ENCODE measurements around the gene IL18RAP.

Gene IL18RAP

GRCh38 chr2:102460467-102460866 lies 37.5 kb downstream of the IL18RAP start:
- peak; percentile 5 for DNase-seq (ENCODE audit: low spot score)

GRCh38 chr2:102461188-102461587 lies 38.2 kb downstream of the IL18RAP start:
- DNase-seq (ENCODE audit: low spot score), result no peak

- no peak for DNase-seq (ENCODE audit: low spot score)
Measured at GRCh38 chr2:102463160-102463559, 40.2 kb downstream of the IL18RAP start.

DNA sequence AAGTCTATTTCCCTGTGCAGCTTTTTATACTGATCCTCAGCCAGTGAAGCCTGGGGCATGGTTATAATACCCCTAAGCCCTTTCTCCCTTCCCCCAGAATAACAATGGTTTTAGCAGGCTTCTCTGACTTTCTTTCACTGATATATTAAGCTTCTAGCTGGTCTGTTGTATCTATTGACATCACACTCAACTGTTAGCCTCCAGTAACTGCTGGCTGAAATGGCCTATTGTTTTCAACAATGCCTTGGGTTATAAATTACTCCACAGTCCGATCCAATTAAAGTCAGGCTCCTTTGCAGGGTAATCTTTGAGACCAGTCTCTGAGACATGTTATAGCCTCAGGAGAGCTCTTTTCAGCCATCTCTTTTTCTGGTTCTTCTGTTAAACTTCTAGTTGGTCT lies 47.2 kb downstream of the IL18RAP start:
- no peak for DNase-seq (ENCODE audit: low spot score)

DNA sequence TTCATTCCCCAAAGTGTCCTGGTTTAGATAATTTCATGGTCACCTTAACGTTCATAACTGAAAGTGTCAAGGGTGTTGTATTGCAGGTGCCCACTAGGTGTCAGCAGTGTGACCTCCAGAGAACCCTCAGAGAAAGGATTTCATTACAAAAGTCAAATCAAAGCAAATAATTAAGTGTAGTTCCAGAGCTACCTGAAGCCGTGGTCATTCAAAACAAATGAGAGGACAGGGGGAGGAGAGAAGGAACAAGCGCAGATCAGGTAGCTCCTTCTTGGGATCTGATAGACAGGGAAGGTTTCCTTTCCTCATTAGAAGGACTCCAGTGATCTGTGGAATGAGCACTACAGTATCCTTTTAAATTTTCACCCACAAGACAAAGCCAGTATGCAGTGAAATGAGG lies 50.1 kb downstream of the IL18RAP start, which contains the start of gene SLC9A4:
TSS of gene SLC9A4 (plus strand) at position 207 of the 400 bp plus-strand sequence. CDS start 534 bp downstream, outside the sequence.
- DNase-seq (ENCODE audit: low spot score), result peak; percentile 41

DNA sequence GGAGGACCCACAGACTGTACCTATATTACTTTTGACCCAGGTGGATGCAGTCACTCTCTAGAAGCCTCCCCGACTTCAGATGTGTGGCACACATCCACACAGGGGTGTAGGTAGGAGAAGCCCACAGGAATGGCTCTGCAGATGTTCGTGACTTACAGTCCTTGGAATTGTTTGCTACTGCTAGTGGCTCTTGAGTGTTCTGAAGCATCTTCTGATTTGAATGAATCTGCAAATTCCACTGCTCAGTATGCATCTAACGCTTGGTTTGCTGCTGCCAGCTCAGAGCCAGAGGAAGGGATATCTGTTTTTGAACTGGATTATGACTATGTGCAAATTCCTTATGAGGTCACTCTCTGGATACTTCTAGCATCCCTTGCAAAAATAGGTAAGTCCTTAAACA lies 50.7 kb downstream of the IL18RAP start:
- no peak for DNase-seq (ENCODE audit: low spot score)

- DNase-seq (ENCODE audit: low spot score), result no peak
Measured at GRCh38 chr2:102474785-102475184, 51.8 kb downstream of the IL18RAP start.

- no peak for DNase-seq (ENCODE audit: low spot score)
Measured at GRCh38 chr2:102478686-102479470, 55.9 kb downstream of the IL18RAP start.

DNA sequence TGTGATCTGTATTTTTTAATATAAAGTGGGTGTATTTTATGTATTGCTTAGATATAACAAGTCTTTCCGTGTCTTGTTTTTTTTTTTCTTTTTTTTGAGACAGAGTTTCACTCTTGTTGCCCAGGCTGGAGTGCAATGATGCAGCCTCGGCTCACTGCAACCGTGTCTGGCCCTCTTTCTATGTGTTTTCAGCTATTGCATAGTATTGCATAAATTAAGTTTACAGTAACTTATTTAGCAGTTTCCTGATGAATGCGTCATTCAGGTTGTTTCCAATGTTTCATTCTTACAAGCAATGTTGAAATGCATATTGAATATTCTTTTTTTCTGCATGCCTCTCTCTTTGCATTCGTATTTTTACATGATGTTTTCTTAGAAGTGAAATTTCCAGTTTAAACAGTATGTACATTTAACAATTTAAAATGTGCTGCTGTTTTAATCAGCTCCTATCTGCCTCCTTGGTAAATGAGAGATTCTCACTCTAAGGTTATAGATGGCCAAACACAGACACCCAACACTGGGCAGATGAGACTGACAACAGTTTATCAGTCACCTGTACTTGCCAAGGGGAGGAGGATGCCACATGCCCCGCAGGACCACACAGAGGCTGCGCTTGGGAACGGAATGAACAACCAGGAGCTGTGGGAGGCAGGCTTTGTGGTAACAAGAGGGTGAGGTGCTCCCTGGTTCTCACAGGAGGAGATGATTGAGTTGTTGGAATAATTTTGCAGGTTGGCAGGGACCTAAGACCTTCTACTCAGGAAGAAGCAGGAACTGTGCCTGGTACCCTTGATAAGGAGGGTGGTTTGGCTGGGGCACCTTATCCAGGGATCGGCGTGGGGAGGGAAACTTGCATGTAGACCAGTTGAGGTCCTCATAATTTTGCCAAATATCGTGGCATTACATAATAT lies 57.6 kb downstream of the IL18RAP start:
- DNase-seq (ENCODE audit: low spot score), result no peak

- no peak for DNase-seq (ENCODE audit: low spot score)
Measured at GRCh38 chr2:102481931-102482330, 59.0 kb downstream of the IL18RAP start.

- DNase-seq (ENCODE audit: low spot score), result no peak
Measured at GRCh38 chr2:102483086-102483485, 60.1 kb downstream of the IL18RAP start.

DNA sequence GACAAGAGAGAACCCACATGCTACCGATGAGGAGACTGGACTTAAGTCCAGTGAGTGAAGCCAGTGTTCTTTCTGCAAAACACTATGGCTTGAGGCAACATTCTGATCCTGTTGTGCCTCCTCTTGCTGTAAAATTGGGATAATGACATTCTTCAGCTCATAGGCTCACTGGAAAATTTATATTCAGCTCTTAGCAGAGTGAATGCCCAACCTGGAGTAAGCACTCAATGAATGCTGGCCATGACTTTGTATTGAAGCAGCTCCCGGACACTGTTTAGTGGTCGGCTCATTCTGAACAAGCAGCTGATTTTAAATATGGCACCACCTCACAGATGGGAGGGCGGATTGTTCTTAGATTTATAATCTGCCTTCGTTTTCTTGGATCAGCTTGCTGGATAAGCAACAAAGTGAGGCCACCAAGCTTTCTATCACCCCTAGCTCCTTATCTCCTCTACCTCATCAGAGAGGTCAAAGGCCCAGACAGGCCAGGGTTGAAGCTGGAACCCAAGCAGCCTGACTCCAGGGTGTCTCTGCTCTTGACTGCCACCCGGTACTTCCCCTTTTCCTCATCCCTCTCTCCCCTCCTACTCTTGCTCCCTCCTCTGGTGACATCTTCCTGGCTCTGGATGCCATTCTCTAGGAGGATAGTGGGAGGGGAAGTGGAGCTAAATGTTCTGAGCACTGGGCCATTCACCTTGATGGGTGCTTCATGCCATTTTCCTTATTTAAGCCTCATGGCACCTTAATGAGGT lies 61.5 kb downstream of the IL18RAP start:
- DNase-seq (ENCODE audit: low spot score), result no peak

DNA sequence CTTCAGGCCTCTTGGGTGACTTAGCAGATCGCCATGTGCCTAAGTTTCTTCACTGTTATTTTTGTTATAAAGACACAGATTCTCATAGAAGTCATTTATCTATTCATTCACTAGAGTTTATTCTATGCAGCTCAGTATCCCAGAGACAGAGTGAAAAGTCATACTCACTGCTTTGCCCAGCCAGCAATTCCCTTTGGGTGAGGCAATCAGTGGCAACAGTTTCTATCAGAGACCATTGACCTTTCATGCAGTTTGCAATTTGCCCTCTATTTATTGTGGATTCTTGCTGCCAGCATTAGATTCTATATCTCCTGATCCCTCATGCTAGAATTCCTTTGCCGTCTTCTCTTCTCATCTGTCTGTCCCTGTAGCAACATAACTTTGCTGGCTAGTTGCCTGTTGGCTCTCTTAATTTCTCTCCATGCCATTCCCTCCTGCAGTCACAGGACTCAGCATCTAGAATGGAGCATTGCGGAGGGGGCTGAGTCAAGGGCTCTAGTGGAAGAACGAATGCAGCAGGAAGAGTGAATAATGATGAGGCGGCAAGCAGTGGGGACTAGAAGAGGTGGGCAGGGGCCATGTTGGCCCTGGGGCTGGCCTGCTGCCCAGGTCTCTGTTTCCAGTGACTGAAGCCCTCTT lies 62.3 kb downstream of the IL18RAP start:
- no peak for DNase-seq (ENCODE audit: low spot score)

GRCh38 chr2:102486941-102487702 lies 64.2 kb downstream of the IL18RAP start:
- no peak for DNase-seq (ENCODE audit: low spot score)

DNA sequence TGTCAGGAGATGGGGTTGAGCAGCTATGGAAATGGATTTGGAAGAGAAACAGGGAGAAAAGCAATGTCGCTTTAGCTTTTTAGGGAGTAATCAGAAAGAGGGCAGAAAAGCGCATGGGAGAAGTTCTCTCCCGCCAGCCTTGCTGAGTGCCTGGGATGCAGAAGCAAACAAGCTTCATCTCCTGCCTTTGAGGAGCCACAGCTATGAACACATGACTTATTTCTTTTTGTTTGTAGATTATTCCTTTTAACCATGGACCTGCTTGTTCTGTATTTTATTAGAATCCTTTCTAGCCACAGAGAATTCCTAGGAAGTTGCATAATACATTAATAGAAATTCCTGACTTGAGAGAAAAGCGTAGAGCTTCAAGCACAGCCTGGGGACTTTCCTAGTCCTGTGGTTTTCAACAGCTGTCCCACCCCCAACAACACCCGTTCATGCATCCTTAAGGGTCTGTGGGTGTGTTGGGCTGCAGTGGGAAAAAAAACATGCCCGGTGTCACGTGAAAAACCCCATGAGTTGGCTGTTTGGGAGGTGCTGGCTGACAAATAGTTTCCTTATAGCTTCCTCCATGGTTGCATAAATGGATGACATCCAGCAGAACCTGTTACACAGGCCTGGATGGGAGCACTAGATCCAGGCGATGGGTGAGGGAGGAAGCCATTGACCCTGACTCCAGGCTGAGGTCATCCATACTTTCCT lies 65.0 kb downstream of the IL18RAP start:
- no peak for DNase-seq (ENCODE audit: low spot score)

- no peak for DNase-seq (ENCODE audit: low spot score)
Measured at GRCh38 chr2:102489646-102490045, 66.7 kb downstream of the IL18RAP start.

DNA sequence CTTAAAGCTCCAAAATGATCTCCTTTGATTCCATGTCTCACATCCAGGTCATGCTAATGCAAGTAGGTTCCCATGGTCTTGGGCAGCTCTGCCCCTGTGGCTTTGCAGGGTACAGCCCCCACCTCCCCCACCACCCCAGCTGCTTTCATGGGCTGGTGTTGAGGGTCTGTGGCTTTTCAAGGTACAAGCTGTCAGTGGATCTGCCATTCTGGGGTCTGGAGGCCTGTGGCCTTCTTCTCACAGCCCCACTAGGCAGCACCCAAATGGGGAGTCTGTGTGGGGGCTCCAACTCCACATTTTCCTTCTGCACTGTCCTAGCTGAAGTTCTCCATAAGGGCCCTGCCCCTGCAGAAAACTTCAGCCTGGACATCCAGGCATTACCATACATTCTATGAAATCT lies 69.0 kb downstream of the IL18RAP start:
- no peak for DNase-seq (ENCODE audit: low spot score)

- no peak for DNase-seq (ENCODE audit: low spot score)
Measured at GRCh38 chr2:102494570-102494969, 71.6 kb downstream of the IL18RAP start.

DNA sequence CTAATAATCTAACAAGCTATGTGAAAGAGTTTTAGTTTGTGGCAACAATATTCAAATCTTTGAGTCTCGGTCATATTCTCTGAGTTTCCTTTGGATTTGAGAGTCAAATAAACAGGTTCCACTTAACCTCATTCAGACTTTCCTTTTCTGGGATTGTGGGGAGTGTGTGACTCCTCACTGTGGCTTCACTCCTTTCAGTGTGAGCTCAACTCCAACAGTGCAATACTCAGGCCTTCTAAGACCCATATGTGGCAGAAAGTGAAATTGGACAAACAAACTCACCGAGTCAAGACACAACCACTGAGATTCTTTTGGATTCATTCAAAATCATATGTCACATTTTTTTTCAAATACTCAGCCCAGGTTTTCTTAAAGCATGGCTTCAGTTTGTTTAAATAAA lies 75.5 kb downstream of the IL18RAP start:
- DNase-seq (ENCODE audit: low spot score), result no peak

- no peak for DNase-seq (ENCODE audit: low spot score)
Measured at GRCh38 chr2:102499558-102499957, 76.6 kb downstream of the IL18RAP start.

Measured in RKO (cell line).